Right lung (tissue), 10 donors: ENCODE data around the gene GDAP1L1. TPM values are rescaled to one million over a fixed set of nuclear protein-coding genes. Genes with fewer than 3 reads are reported as not detected.
A peak's percentile ranks its signal among the peaks of the same experiment; 100 is the strongest.

Experiments
- DNase-seq, 2 donors: peaks; one replicate each; pipeline ENCODE4 v3.0.0-alpha.2; 2013
- long read RNA-seq, 8 donors: transcript quantifications; one replicate each; lab custom pipeline, GENCODE V29; 2026
- polyA plus RNA-seq, 5 donors: library from polyadenylated mRNA; unstranded; fragments of 120-200 nt; gene quantifications; one replicate each; pipeline versions ENCODE4 v1.2.1 to v1.2.3, GENCODE V29; 2013; ENCODE audit warnings: inconsistent platforms in 1 of 5, low replicate concordance in 1 of 5; ENCODE audit not compliant: insufficient read length in 5 of 5, insufficient read depth in 1 of 5

Gene GDAP1L1
- under 1 TPM; 0.14 to 0.84 (median 0.40) TPM for polyA plus RNA-seq
- long read RNA-seq, donor 1, partial matches to known transcripts, result 0 of 1 reads
- long read RNA-seq, donor 1, other reads (novel, unspliced or antisense), result 0 of 1 reads
- long read RNA-seq, donor 2, result 0 reads
- long read RNA-seq, donor 3, result 0 reads
- long read RNA-seq, donor 4, partial matches to known transcripts, result 0 of 1 reads
- long read RNA-seq, donor 4, other reads (novel, unspliced or antisense), result 0 of 1 reads
- long read RNA-seq, donor 5, result 0 reads
- long read RNA-seq, donor 6, result 0 reads
- long read RNA-seq, donor 7, result 0 reads
- long read RNA-seq, donor 8, result 0 reads

DNA sequence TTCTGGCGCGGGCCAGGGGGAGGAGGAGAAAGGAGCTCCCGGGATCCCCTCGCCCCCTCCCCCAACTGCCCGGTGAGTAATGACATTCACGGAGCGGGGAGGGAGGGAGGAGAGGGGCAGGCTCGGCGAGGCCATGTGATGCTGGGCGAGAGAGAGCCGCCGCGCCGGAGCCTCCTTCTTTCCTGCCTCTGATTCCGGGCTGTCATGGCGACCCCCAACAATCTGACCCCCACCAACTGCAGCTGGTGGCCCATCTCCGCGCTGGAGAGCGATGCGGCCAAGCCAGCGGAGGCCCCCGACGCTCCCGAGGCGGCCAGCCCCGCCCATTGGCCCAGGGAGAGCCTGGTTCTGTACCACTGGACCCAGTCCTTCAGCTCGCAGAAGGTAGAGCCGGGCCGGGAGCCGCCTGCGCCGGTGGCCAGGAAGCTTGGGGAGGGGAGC is at the start of gene GDAP1L1:
Gene GDAP1L1 (plus strand): TSS at position 178 of the 441 bp plus-strand sequence. CDS start 27 bp downstream, at position 205.
- DNase-seq, result no peak

DNA sequence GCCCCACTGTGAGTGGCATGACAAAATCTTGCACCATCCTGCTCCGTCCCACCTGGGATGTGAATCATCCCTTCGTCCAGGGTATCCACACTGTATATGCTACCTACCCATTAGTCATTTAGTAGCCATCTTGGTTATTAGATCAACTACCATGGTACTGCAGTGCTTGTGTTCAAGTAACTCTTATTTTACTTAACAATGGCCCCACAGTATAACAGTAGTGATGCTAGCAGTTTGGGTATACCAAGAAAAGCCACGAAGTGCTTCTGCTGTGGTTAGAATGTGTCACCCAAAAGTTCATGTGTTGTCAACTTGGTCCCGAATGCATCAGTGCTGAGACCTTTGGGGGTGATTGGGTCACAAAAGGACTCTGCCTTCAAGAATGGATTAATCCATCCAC is 48.2 kb upstream of the GDAP1L1 start:
- no peak for DNase-seq

DNA sequence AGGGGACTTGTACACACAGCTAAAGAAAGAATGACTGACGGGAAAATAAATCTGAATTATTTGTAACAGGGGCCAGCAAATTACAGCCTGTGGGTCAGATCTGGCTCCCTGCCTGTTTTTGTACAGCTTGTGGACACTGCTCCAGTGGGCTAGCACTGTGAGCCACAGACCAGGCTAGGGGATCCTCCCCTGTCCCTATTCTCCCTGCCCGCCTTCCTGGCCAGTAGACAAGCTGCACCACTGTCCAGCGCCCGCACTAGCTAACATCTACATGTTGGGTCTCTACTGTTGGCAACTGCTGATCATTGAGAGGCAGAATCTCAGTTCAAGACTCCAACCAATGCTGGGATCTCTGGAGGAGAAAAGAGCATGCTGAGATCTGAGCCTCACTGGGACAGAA is 47.2 kb upstream of the GDAP1L1 start:
- DNase-seq, result no peak

DNA sequence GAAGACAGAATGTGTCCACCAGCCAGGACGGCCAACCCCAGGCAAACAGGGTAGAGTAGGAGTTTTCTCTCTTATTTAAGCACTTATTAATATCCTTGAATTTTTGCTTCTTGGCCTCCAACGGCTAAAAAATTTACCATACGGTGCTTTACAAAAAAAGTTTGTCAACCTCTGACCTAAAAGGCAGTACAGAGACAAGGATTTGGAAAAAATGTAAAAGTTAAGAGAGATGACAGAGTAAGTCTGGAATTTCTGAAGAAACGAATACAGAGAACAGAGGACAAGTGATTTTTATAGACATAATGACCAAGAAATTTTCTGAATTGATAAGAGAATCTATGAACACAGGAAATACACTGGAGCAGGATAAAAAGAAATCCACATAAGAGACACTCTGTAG is 46.7 kb upstream of the GDAP1L1 start:
- no peak for DNase-seq

DNA sequence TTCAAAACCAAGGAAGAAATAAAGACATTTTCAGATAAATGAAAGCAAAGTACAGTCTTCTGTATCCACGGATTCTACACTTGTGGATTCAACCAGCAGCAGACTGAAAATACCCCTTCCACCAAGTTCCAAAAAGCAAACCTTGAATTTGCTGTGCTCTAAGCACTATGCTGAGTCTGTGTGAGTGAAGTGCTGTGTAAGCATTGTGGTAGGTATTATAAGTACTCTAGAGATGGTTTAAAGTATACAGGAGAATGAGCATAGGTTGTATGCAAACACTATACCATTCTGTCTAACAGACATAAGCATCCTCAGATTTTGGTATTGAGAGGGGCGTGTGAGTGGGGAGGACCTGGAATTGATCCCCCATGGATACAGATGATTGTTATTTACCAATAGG is 46.1 kb upstream of the GDAP1L1 start:
- no peak for DNase-seq

DNA sequence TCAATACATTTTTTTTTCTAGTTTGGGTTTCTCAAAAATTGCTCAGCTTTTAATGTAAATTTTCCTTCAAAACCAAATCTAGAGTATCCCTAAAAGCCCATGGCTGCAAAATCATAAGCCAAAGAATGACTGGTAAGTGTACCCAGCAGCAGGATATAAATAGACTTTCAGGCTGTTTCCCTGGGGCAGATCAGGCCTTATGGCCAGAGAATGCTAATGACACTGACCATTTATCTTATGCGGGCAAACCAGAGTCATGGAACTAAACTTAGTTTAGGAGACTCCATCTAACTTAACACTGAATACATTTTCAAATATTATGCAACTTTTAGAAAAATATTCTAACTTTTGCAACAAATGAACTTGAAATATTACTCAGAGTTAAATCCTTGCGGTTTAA is 43.9 kb upstream of the GDAP1L1 start:
- no peak for DNase-seq

DNA sequence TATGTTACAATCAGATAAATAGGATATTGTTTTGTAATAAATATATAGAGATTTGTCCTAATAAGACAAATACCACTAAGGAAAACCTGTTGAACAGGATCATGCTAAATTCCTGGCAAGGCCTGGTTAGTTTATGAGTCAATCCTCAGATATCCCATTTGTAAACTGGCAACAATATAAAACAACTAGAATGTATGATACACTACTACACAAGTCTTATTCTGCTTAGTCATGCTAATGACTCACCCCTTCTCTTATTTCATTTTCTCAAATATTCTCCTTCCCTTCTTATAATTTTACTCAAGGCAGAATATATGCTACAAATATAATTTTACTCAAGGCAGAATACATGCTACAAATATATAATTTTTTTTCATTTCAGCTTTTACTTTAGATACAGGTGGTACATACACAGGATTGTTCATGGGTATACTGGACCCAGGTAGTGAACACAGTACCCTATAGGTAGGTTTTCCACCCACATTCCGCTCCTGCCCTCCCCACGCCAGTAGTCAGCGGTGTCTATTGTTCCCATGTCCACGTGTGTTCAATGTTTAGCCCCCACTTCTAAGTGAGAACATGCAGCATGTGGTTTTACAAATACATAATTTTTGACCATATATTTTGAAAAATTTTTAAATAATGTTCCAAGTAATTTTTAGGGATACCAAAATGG is 42.8 kb upstream of the GDAP1L1 start:
- DNase-seq, result no peak

DNA sequence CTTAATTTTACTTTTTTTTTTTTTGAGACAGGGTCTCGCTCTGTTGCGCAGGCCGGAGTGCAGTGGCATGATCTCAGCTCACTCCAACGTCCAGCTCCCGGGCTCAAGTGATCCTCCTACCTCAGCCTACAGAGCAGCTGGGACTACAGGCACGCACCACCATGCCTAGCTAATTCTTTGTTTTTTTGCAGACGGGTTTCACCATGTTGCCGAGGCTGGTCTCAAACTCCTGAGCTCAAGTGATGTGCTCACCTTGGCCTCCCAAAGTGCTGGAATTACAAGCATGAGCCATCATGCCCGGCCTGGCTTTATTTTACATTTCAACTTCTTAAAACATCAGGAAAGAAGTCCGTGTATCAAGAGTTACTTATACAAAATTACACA is 42.3 kb upstream of the GDAP1L1 start:
- DNase-seq, result no peak

DNA sequence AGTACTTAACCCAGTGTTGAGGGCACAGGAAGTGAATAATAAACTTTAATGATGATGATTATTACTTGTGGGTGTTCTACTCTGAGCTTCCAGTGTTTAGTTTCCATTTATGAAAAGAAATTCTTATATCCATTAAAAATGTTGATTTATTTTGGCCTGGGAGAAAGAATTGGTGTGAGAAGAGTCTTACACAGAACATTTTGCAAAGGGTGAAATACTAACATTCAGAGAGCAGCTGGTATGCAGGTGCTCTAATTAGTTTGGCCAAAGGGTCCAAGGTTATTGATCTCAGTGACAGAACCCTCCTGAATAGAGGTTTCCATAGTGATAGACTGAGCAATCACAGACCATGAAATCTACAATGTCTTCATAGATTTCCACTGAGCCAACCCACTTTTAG is 41.0 kb upstream of the GDAP1L1 start:
- DNase-seq, result no peak

DNA sequence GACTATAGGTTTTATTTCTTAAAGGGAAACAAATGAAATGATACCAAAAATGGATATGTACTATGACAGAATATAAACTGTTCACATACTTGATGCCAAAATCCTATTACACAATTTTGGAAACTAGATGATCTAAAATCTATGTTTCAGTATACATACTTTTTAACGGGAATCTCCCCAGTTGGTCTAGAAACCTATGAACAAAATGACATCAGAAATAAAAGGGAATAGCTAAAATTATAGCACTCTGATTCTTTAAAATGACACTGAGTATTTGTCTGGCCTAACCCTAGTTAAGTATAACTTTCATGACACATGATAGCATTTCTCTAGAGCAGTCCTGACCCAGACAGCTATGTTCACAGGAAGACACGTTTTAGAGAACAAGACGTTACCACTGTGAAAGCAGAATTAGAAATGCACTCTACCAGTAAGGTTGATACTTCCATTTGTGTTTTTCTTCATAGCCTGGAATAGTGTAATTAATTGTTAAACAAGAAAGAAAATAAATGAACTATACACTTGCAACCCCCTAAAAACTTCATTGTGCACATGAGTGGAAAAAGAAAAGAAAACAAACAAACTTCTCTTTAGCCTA is 39.9 kb upstream of the GDAP1L1 start:
- DNase-seq, result no peak

DNA sequence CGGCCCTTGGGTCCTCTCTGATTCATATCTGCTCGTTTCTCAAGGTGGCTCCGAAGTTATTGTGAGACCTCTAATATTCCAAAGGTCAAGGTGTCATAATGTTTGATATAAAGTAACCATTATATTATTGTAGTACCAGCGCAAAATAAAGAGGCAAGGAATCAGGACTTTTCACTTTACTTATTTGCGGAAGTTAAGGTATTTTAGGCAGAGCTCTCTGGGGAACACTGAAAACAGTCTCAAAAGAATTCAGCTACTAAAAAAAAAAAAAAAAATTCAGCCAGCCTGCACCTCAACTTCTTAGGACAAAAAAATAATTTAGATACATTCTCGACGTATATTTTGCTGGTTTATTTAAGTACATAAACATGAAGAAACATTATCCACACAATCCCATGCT is 38.9 kb upstream of the GDAP1L1 start:
- no peak for DNase-seq

DNA sequence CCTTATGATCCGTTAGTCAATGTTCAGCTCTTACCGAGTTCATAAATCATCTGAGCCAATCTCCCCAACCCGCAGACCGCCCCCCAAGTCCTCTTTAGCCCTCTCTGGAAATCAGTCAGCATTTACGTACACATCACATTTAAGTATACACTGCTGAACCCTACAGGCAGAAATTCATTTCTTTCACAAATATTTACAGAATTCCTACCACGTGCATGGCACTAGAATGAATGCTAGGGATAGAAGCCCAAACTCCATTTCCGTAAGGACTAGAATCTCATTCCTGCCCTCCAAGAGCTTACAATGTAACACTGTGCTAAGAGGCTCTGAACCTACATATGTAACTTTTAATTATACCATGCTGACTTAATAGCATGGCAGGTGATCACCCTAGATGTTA is 38.3 kb upstream of the GDAP1L1 start:
- DNase-seq, result no peak

DNA sequence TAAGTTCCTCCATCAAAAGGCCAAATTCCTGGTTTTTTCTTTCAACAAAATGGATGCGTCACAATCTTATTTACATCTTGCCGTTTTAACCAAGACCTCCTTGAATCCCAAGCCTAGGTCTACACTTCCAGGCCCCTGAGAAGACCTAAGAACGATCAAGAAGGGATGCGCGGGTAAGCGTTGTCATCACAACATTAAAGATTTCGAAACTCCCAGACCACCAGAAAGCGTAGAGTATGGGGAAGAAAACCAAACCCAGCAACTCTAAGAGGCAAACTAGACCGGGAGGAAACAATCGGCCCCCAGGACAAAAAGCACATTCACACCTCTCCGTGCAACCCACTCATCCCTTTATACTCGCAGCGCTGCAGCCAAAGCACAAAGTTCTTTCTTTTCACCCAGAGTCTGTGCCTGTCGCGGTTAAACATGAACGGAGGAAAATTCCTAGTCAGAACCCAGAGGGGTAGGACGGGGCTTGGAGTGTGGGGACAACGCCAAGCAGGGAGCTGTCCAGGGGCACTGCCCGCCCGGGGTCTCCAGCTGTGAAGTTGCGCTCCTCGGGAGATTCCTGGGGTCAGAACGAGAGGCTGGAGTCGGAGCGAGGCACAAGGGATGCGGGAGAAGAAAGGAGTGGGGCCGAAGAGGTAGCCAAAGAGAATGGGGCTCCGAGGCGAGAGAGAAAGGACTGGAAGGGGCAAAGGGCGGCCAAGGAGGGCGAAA is 37.3 kb upstream of the GDAP1L1 start:
- no peak for DNase-seq

DNA sequence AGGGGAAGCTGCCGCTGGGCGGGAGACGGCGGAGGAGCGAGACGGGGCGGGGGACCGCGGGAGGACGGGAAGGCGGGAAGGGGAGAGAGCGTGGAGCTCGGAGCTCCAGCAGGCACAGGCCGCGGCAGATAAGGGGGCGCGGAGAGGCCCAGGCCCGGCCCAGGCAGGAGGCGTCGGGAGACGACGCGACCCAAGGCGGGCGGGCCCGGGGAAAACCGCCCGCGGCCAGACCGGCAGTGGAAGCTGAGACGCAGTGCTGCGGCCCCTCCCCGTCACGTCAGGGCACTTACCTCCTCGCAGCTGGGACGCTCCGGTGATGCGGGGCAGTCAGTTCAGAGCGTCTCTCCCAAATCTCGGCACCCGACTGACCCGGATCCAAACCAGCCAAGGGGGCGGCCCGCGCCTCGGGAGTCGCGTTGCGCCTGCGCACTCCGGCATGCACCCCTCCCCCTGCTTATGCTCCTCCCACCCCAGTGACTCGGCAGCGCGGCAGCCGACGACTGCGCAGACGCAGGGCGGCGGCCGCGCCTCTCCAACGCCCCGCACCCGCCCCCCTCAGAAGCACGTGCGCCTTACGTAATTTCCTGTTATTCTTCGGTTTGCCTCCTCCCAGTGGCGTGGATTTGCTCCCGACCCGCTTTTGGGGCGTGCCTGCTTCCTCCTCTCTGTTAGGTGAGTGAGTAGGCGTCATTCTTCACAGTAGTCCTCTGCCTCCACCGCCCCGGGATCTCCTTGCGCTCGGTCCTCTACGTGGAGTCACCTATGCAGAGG is 36.5 kb upstream of the GDAP1L1 start, which contains the start of gene OSER1:
Gene OSER1 (minus strand): TSS at position 366 of the 771 bp plus-strand sequence. CDS start 3,814 bp downstream, outside the sequence.
- peak; percentile 98 to 99 for DNase-seq

DNA sequence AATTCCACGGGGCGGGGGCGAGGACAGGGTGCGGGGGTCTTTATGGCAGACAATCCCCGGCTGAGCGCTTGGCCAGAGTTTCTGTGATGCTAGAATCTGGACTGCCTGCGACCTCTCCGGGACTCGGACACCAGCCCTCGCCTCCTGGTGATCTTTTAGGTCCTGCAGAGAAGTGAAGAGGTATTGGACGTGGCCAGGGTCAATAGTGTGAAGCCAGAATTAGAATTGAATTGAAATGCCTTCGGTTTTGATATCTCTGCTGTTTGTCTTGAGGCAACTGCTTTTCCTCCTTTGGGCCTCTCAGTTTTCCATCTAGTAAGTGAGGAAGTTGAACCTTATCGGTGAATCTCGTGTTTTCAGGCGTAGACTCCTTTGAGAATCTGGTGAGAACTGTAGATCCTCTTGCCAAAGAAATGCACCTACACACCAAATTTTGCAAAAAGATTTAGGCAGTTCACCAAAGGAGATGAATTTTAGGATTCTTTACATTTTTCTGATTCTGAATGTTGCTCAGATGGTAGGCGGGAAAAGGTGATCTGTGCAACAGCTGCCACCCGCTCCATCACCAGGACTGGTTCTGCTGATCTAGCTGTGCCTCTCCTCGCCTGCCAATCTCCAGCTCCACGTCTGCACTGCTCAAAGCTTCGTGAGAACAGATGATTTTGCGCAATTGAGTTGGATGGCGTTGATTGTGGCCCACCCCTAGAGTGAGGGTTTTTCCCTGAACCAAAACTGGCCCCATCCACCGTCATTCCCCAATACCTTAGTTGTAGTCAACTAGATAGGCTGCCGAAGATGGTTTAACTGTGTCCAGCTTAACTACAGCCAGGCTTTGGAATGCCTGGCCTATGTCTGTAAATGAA is 35.7 kb upstream of the GDAP1L1 start:
- DNase-seq, result no peak

DNA sequence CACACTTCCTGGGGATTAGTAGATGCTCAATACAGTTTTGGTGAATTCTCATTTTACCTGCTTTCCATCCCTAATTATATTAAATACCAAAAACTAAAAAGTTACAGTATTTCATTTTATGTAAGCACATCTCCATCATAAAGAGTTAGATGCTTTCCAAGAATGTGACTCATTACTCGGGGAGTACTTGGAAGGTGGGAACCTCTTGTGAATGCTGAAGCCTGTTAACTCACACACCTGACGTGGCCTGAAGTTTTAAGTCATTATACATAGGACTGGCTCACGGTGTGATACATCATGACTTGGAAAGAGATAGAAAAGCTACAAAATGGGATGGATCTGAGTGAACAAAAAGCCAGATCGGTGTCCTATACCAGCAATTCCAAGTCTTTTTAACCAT is 34.3 kb upstream of the GDAP1L1 start:
- DNase-seq, result no peak

DNA sequence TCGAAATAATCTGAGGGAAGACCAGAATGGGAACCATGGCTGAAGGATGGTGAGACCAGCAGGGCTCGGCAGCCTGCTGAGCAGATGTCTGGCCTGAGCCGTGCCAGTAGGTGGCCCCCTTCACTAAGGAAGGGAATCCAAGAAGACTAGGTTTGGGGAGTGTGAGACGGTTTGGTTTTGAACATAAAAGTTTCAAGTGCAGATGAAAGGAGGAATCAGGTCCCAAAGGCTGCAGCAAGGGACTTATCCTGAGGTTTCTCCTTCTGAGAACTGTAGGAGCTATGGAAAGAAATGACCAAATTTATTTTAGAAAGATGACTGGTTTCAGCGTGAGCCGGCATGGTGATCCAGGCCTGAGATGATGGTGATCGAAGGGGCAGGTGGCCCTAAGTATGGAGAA is 32.0 kb upstream of the GDAP1L1 start:
- peak in 1 of 2 donors; percentile 55 for DNase-seq

DNA sequence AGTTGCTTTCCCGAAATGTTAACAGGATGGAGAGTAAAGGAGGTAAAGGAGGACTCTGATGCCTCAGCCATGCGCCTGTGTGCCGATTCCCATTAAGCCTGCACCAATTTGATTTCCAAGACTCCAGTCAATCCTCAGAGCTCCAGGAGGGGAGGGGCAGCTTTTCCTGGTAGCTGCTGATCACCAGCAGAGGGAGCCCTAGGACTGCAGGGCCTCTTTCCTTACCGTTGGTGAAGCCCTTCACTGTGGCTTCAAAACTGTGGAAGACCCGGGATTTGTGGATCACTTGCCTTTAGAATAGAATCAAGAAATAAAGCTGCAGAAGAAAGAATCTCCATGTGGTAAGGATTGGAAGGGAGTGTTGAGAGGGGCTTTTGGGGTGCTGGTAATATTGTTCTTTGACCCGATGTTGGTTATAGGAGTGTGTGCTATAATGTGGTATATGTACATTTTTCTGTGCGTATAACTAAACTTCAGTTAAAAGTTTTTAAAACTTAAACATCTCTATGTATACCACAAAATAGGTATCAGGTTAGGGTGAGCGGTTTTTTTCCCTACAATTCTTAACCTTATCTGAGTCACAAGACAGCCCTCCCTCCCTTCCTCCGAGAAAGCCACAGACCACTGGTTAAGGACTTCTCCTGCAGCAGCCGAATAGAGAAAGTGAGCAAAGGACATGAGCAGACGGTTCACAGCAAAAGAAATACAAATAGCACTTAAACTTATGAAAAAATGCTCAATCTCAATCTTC is 29.6 kb upstream of the GDAP1L1 start:
- DNase-seq, result peak in 1 of 2 donors; percentile 38

DNA sequence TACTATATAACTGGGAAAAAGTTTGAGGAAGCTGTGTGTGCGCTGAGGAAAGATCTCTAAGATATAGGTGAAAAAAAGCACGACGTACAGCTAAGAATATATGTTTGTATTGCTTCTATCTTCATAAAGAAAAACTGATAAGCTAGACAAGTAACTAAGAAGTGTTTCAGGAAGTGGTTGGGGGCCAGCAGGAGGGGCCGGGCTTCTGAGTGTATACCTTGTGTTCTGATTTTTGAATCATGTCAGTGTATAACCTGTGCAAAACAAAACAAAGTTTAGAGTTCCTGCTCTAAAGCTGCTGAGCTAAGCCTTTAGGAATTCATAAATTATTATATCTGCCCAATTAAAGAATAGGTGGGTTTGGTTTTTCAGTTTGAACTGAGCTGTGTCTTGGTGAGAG is 28.7 kb upstream of the GDAP1L1 start:
- no peak for DNase-seq
